Transverse colon (tissue), 4 donors: ENCODE data around the gene FAM53A. TPM values are rescaled to one million over a fixed set of nuclear protein-coding genes. Genes with fewer than 3 reads are reported as not detected.

Experiments used
- DNase-seq: peaks from one replicate; pipeline ENCODE4 v3.0.0-alpha.2; 2019
- H3K27ac ChIP-seq, 4 donors: fragments of 200-600 bp; sonication (generic); 2 replicates each; pipeline ENCODE4 v1.5.1; 2016 to 2018; ENCODE audit warnings: inconsistent platforms in 4 of 4
- H3K27me3 ChIP-seq: fragments of 200-600 bp; sonication (generic); 2 replicates; pipeline ENCODE4 v1.5.1; 2017; ENCODE audit warnings: inconsistent platforms
- H3K36me3 ChIP-seq, 4 donors: fragments of 200-600 bp; sonication (generic); 2 replicates each; pipeline ENCODE4 v1.5.1; 2017 to 2019; ENCODE audit warnings: inconsistent platforms in 4 of 4
- H3K4me1 ChIP-seq, 4 donors: fragments of 200-600 bp; sonication (generic); 2 replicates each; pipeline ENCODE4 v1.5.1; 2017 to 2020; ENCODE audit warnings: inconsistent platforms in 4 of 4
- H3K4me3 ChIP-seq, 4 donors: fragments of 200-600 bp; sonication (generic); 1 replicate in 1 of 4; 2 replicates in 3 of 4; pipeline versions ENCODE4 v1.5.1 to v1.6.1; 2017 to 2019; ENCODE audit warnings: inconsistent platforms in 4 of 4
- H3K9me3 ChIP-seq, 2 donors: fragments of 200-600 bp; sonication (generic); 2 replicates each; pipeline ENCODE4 v1.5.1; 2017 to 2019; ENCODE audit warnings: inconsistent platforms in 2 of 2
- EP300 ChIP-seq: sonication (generic); formaldehyde crosslinking; IDR thresholded peaks from one replicate; pipeline ENCODE4 v1.6.1; 2017; ENCODE audit warnings: antibody characterized with exemption, low read depth
- POLR2A ChIP-seq: fragments of 450-650 bp; IDR thresholded peaks from one replicate; pipeline ENCODE4 v1.6.1; 2016; ENCODE audit warnings: antibody characterized with exemption, mild to moderate bottlenecking, moderate library complexity
- POLR2AphosphoS5 ChIP-seq, 3 donors: sonication (generic); formaldehyde crosslinking; IDR thresholded peaks; one replicate each; pipeline ENCODE4 v1.6.1; 2016; ENCODE audit warnings: antibody characterized with exemption in 3 of 3
- WGBS, 2 donors: methylation state at CpG; one replicate each; pipeline ENCODE4 v1.1.5; 2018; ENCODE audit warnings: low coverage in 1 of 2; 5-methylcytosine and 5-hydroxymethylcytosine counted together
- in situ Hi-C, 4 donors: fragments of 200-750 bp; cut with MboI; loops; one replicate each; pipeline versions ENCODE4 v1.15.0 to v1.15.1; 2017; ENCODE audit warnings: low sequenced_read_pairs in 3 of 4, low pct_ligation_motif_present in 1 of 4, low pct_unique_long_range_greater_than_20kb in 1 of 4
- intact Hi-C: fragments of 100-400 bp; cut with DNase I; formaldehyde crosslinking; loops from one replicate; pipeline ENCODE4 v1.15.1; 2023; ENCODE audit warnings: low total_unique reads
- total RNA-seq, 4 donors: library from RNA; depleted of rRNA; stranded (reverse); fragments of >200 nt; gene quantifications; one replicate each; pipeline ENCODE4 v1.1.0, GENCODE V29; 2016
- TF ChIP-seq, protein P1 (sequence below), 5 experiments: fragments of 200-600 bp in 3 of 5; fragments of 450-650 bp in 2 of 5; sonication (generic) in 3 of 5; IDR thresholded peaks; 1 replicate in 2 of 5; 2 replicates in 3 of 5; pipeline ENCODE4 v1.5.1; 2016 to 2017; ENCODE audit warnings: antibody characterized with exemption in 5 of 5, inconsistent platforms in 3 of 5, mild to moderate bottlenecking in 2 of 5, moderate library complexity in 1 of 5

Gene FAM53A
- total RNA-seq, 4 donors from 2014 or later, result 1.4 to 32.9 (median 2.7) TPM

DNA sequence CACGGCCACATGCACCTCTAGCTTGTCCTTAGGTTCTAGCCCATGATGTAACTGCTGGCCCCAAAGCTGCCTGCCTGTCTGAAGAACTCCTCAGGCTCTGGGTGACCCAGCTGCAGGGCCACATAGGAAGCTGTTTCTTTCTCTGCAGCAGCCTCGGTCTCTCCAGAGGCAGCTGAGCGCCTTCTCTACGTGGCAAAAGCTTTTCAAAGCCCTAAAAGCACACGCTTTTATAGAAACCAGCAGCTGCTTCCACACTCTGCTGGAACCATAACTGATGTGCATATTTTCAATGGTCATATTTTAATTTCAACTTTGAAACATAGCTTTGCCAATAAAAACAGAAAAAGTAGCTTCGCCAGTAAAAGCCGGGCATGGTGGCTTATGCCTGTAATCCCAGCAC lies 37.4 kb downstream of the FAM53A start:
- H3K27ac ChIP-seq, result no peak overlapping the region
- H3K27me3 ChIP-seq, result no peaks in the 10 kb centered on the region
- in situ Hi-C loops (loop anchor here in 1 of 4 donors (25.0 kb wide), 1 partner anchor 284 kb away; no protein-coding TSS in a partner anchor), intact Hi-C loops (no loop called here)
- WGBS, 2 donors, result 90 to 94% methylated on average over 6 to 7 of the region's 7 CpGs
- H3K4me1 ChIP-seq, result no peaks in the 10 kb centered on the region
- H3K36me3 ChIP-seq, result no peaks in the 10 kb centered on the region
- no peak for DNase-seq
- TF ChIP-seq EP300 (no peak), POLR2AphosphoS5 (IDR thresholded peaks at IDR 0.05) (no peak), POLR2A (no peak)
- TF ChIP-seq, protein P1, sequence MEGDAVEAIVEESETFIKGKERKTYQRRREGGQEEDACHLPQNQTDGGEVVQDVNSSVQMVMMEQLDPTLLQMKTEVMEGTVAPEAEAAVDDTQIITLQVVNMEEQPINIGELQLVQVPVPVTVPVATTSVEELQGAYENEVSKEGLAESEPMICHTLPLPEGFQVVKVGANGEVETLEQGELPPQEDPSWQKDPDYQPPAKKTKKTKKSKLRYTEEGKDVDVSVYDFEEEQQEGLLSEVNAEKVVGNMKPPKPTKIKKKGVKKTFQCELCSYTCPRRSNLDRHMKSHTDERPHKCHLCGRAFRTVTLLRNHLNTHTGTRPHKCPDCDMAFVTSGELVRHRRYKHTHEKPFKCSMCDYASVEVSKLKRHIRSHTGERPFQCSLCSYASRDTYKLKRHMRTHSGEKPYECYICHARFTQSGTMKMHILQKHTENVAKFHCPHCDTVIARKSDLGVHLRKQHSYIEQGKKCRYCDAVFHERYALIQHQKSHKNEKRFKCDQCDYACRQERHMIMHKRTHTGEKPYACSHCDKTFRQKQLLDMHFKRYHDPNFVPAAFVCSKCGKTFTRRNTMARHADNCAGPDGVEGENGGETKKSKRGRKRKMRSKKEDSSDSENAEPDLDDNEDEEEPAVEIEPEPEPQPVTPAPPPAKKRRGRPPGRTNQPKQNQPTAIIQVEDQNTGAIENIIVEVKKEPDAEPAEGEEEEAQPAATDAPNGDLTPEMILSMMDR (IDR thresholded peaks at IDR 0.05), result no peak
- H3K9me3 ChIP-seq, result no peaks in the 10 kb centered on the region
- H3K4me3 ChIP-seq, result no peak overlapping the region

DNA sequence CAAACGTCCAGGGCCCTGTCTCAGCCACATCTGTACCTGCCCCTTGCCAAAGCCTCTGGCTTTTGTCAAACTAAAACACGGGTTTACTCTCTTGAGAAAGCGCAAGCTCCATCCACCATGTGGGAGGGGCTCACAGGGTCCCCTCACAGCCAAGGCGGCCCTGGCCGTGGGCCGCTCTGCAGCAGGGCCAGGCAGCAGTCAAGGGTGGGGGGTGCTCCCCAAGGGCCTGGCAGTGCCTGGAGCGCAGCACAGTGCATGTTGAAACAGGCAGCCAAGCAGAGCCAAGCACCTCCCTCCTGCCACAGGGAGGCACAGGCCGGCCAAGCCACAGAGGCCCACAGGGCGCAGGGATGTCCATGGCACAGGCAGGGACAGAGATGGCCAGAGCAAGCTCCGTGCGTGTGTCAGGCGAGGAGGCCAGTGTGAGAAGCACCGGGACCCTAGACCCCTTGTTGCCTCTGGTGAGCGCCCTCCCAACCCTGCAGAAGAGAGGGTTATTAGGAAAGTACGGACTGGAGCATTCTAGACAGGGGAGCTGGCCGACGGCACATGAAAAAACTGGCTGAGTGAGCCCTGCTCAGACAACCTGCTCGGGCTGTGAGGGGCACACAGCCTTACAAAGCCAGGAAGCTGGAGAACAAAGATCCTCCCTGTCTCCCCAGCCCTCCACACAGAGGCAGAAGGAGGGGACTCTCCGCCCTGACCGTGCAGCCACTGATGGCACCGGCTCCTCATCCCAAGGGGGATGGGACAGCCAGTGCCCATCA lies 39.0 kb downstream of the FAM53A start:
- Histone ChIP-seq H3K4me1 (no peaks in the 10 kb centered on the region), H3K36me3 (no peaks in the 10 kb centered on the region), H3K9me3 (no peaks in the 10 kb centered on the region), H3K27me3 (no peaks in the 10 kb centered on the region), H3K4me3 (no peak overlapping the region), H3K27ac (peak overlapping the region; percentile 56 to 77 (median 64))
- intact Hi-C loops (no loop called here), in situ Hi-C loops (loop anchor here in 1 of 4 donors (25.0 kb wide), 1 partner anchor 283 kb away; no protein-coding TSS in a partner anchor)
- peak; percentile 32 for DNase-seq
- WGBS, 2 donors, result 50 to 68% methylated on average over 2 to 21 of the region's 21 CpGs
- TF ChIP-seq POLR2AphosphoS5 (IDR thresholded peaks at IDR 0.05), result peak; percentile 49 to 76 (median 61)
- no peak for TF ChIP-seq EP300

DNA sequence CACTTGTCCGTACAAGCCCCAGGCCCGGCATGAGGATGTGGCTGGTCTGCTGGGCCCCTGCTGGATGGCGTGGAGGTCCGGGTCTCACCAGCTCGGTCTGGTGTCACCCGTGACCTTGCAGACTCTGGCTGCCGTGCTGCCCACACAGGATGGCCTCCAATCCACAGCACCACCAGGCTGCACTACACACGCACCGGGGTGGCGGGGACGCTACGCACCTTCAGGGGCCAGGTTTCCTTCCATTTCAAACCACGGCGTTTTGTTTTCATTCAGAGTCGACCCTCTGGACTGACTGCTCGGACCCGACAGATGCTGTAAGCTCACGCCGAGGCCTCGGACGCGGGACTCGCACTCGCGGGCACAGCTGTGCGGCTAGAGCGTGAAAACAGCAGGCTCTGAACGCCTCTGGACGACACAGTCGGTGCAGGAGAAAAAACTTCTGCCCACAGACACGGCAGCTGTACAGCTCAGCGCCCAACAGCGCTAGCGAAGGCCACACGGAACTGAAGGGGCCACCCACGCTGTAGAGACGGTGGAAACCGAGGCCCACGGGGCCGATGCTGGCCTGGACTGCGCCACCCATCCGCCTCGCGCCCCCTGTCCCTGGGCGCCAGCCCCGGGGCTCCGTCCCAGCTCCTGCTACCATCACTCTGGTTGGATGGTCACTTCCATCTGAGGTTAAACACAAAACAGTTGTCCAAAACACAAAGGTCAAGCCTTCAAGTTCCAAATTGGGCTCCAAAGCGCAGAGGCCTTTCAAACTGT lies 40.0 kb downstream of the FAM53A start:
- Histone ChIP-seq H3K9me3 (no peaks in the 10 kb centered on the region), H3K27ac (peak overlapping the region; percentile 56 to 77 (median 64)), H3K4me3 (no peak overlapping the region), H3K36me3 (no peaks in the 10 kb centered on the region), H3K4me1 (no peaks in the 10 kb centered on the region), H3K27me3 (no peaks in the 10 kb centered on the region)
- in situ Hi-C loops (loop anchor here in 1 of 4 donors (25.0 kb wide), 1 partner anchor 282 kb away; no protein-coding TSS in a partner anchor), intact Hi-C loops (no loop called here)
- 90 to 95% methylated on average over 4 to 44 of the region's 48 CpGs for WGBS, 2 donors
- DNase-seq, result no peak
- TF ChIP-seq, protein P1 (IDR thresholded peaks at IDR 0.05), result no peak
- no peak for TF ChIP-seq EP300
- no peak for TF ChIP-seq POLR2AphosphoS5 (IDR thresholded peaks at IDR 0.05)
- TF ChIP-seq POLR2A, result no peak

DNA sequence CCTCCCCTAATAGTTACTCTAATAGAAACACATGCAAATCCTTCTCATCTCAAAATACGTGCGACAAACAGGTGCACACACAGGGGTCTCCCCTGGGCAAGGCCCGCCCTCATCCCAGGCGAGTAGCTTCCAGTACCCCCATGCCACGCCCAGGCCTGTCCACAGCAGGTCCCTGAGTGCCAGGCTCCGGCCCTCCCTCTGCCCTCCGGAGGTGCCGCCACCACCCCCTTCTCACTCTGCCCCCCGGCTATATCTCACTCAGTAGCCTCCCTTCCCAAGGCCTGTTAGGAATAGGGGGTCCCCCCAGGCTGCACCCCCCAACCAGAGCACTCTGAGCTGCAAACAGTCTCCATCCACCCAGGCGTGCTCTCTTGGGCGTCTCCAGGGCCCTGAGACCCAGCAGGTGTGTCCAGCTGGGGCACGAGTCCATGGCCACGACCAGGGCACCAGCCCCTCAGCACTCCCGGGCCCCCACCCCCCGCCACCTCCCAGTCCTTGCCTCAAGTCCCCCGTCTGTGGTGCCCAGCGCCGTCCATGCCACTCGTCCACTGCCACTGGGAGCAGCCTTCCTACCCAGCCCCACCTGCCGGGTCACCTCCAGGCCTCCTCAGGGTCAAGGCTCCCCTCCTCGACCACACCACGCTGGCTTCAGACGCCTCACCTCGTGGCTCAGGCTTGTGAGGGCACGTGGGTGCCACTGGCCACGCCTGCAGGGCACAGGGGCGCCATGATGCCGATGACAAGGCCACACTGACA lies 41.7 kb downstream of the FAM53A start:
- H3K27me3 ChIP-seq, result no peaks in the 10 kb centered on the region
- TF ChIP-seq POLR2AphosphoS5 (IDR thresholded peaks at IDR 0.05), result no peak
- no peak for TF ChIP-seq POLR2A
- no peak for TF ChIP-seq EP300
- TF ChIP-seq, protein P1 (IDR thresholded peaks at IDR 0.05), result no peak
- intact Hi-C loops, result no loop called here
- no peak for DNase-seq
- H3K4me3 ChIP-seq, result no peak overlapping the region
- in situ Hi-C loops, result loop anchor here in 1 of 4 donors (25.0 kb wide), 1 partner anchor 280 kb away; no protein-coding TSS in a partner anchor
- no peaks in the 10 kb centered on the region for H3K4me1 ChIP-seq
- H3K27ac ChIP-seq, result no peak overlapping the region
- no peaks in the 10 kb centered on the region for H3K9me3 ChIP-seq
- H3K36me3 ChIP-seq, result no peaks in the 10 kb centered on the region
- whole genome bisulfite sequencing, 2 donors, result 89% methylated on average over 25 of the region's 28 CpGs; no CpG with 5 or more reads in 1 of the 2 donors
